HepG2 (cell line): Measurements from ENCODE around the gene SEC24B. TPM values are rescaled to one million over a fixed set of nuclear protein-coding genes. Genes with fewer than 3 reads are reported as not detected.
A peak's percentile ranks its signal among the peaks of the same experiment; 100 is the strongest.

ENCODE experiments used
- ATAC-seq: fragments of 200-7000 bp; cut with Tn5 transposase; 3 replicates; pipeline ENCODE4 v1.9.1; 2020; ENCODE audit warnings: mild to moderate bottlenecking, moderate library complexity
- BruUV-seq: library from RNA; stranded (reverse); fragments of 400-500 nt; replicated peaks from 2 replicates; lab custom pipeline; 2021; lab: Mats Ljungman, UMichigan
- CTCF ChIA-PET: fragments of 300-600 bp; formaldehyde crosslinking; extraction: SDS; loops from one replicate; lab custom pipeline; 2021; ENCODE audit warnings: low total read pairs, inconsistent platforms, low intra/inter-chr PET ratio; lab: Yijun Ruan, JAX
- POLR2A ChIA-PET: fragments of 350-600 bp; sonication (Branson Sonifier 250); formaldehyde crosslinking; loops from one replicate; lab custom pipeline; 2020; ENCODE audit warnings: antibody characterized with exemption, inconsistent platforms; lab: Yijun Ruan, JAX
- DNase-seq: peaks from one replicate; pipeline ENCODE4 v3.0.0-alpha.2; 2015; ENCODE audit warnings: low spot score
- FAIRE-seq: peaks from 3 replicates; lab custom pipeline; 2011; peaks lifted over from hg19 to GRCh38; lab: Jason Lieb, UNC
- H2AFZ ChIP-seq: one replicate; pipeline ENCODE4 v1.6.1; 2011; ENCODE audit warnings: low read length, inconsistent platforms
- H3K27ac ChIP-seq: fragments of 300-600 bp; 3 replicates; pipeline ENCODE4 v1.8.0; 2011; ENCODE audit warnings: mixed run types, mild to moderate bottlenecking, mixed read lengths, low read length, inconsistent platforms; ENCODE audit not compliant: insufficient read depth; ENCODE audit errors: extremely low read length
- H3K27me3 ChIP-seq, 2 experiments: fragments of 200-600 bp in 1 of 2; 2 replicates in 1 of 2; 3 replicates in 1 of 2; pipeline versions ENCODE4 v1.6.0 to v1.8.0; 2011; ENCODE audit warnings: low read length in 2 of 2, mild to moderate bottlenecking in 2 of 2, moderate library complexity in 2 of 2, inconsistent platforms in 1 of 2; ENCODE audit not compliant: insufficient read depth in 2 of 2, control insufficient read depth in 1 of 2
- H3K36me3 ChIP-seq, 2 experiments: fragments of 200-600 bp in 1 of 2; replicated peaks in 1 of 2; 2 replicates in 1 of 2; 3 replicates in 1 of 2; pipeline versions ENCODE4 v1.5.1 to v1.8.0; 2011; ENCODE audit warnings: low read length in 2 of 2, inconsistent platforms in 1 of 2; ENCODE audit not compliant: insufficient read depth in 2 of 2, control insufficient read depth in 1 of 2
- H3K4me1 ChIP-seq: 2 replicates; pipeline ENCODE4 v1.5.1; 2012; ENCODE audit warnings: low read length, inconsistent platforms; ENCODE audit not compliant: insufficient read depth
- H3K4me2 ChIP-seq: 2 replicates; pipeline ENCODE4 v1.6.0; 2011; ENCODE audit warnings: low read depth, low read length, inconsistent platforms
- H3K4me3 ChIP-seq, 3 experiments: fragments of 200-600 bp in 1 of 3; sonication (generic), shearing (Covaris generic) in 1 of 3; replicated peaks in 1 of 3; 2 replicates each; pipeline ENCODE4 v1.5.1; 2011 to 2016; ENCODE audit warnings: low read length in 3 of 3, inconsistent platforms in 2 of 3, low read depth in 2 of 3, mild to moderate bottlenecking in 2 of 3, control low read depth in 1 of 3, mixed read lengths in 1 of 3; ENCODE audit not compliant: insufficient read depth in 1 of 3
- H3K79me2 ChIP-seq: one replicate; pipeline ENCODE4 v1.6.1; 2011; ENCODE audit warnings: low read length, inconsistent platforms; ENCODE audit not compliant: insufficient read depth
- H3K9ac ChIP-seq: 2 replicates; pipeline ENCODE4 v1.6.0; 2011; ENCODE audit warnings: mild to moderate bottlenecking, low read depth, low read length, inconsistent platforms; ENCODE audit not compliant: insufficient read depth
- H3K9me3 ChIP-seq: 2 replicates; pipeline ENCODE4 v1.5.1; 2012; ENCODE audit warnings: mild to moderate bottlenecking, low read length
- H4K20me1 ChIP-seq: 2 replicates; pipeline ENCODE4 v1.6.0; 2011; ENCODE audit warnings: inconsistent platforms, mild to moderate bottlenecking, low read length, moderate library complexity; ENCODE audit not compliant: insufficient read depth
- DR1 ChIP-seq: sonication (generic); formaldehyde crosslinking; IDR thresholded peaks from 2 replicates; pipeline ENCODE4 v1.8.0; 2021; ENCODE audit warnings: mild to moderate bottlenecking, missing genetic modification reagents, inconsistent platforms
- PPARG ChIP-seq: conservative IDR thresholded peaks from 2 replicates; pipeline ENCODE4 v1.6.1; 2016; ENCODE audit warnings: missing biosample characterization, missing genetic modification reagents
- ZNF326 ChIP-seq: sonication (generic); formaldehyde crosslinking; IDR thresholded peaks from 2 replicates; pipeline ENCODE4 v1.4.0; 2020; ENCODE audit warnings: missing genetic modification reagents, borderline replicate concordance
- WGBS: methylation state at CpG from one replicate; pipeline ENCODE4 v1.1.6; 2017; ENCODE audit warnings: low lambda C conversion rate; 5-methylcytosine and 5-hydroxymethylcytosine counted together
- in situ Hi-C: cut with HindIII; loops from 2 replicates; pipeline ENCODE4 v1.10.0; 2017; ENCODE audit warnings: low pct_unique_long_range_greater_than_20kb; ENCODE audit not compliant: extremely low pct_ligation_motif_present
- intact Hi-C: fragments of 100-400 bp; cut with micrococcal nuclease; formaldehyde crosslinking; loops from one replicate; pipeline ENCODE4 v1.10.0; 2022; ENCODE audit not compliant: unreplicated experiment
- polyA plus RNA-seq, 8 experiments: library from polyadenylated mRNA; depleted of rRNA in 3 of 8; stranded (reverse) in 7 of 8; unstranded in 1 of 8; fragments of >200 nt; fragmentation: Illumina TruSeq in 4 of 8; extraction: Trizol in 4 of 8; gene quantifications; 2 replicates each; pipeline versions ENCODE4 v1.2.1 to v1.2.3, GENCODE V29; 2011 to 2016; ENCODE audit warnings: low read depth in 4 of 8, missing spikeins in 1 of 8, mixed read lengths in 1 of 8; ENCODE audit not compliant: insufficient read depth in 1 of 8
- total RNA-seq, 5 experiments: library from RNA; depleted of rRNA; stranded (reverse); fragments of >200 nt; fragmentation: Illumina TruSeq; extraction: Trizol; gene quantifications; 2 replicates each; pipeline ENCODE4 v1.2.3, GENCODE V29; 2016; ENCODE audit warnings: low read depth in 1 of 5

SEC24B gene
- total and polyA plus RNA-seq, 2 of the 13 experiments (the other 11 are each of a cell fraction or from before 2014, with no cell fraction given), result 14.6 to 39.0 TPM

DNA sequence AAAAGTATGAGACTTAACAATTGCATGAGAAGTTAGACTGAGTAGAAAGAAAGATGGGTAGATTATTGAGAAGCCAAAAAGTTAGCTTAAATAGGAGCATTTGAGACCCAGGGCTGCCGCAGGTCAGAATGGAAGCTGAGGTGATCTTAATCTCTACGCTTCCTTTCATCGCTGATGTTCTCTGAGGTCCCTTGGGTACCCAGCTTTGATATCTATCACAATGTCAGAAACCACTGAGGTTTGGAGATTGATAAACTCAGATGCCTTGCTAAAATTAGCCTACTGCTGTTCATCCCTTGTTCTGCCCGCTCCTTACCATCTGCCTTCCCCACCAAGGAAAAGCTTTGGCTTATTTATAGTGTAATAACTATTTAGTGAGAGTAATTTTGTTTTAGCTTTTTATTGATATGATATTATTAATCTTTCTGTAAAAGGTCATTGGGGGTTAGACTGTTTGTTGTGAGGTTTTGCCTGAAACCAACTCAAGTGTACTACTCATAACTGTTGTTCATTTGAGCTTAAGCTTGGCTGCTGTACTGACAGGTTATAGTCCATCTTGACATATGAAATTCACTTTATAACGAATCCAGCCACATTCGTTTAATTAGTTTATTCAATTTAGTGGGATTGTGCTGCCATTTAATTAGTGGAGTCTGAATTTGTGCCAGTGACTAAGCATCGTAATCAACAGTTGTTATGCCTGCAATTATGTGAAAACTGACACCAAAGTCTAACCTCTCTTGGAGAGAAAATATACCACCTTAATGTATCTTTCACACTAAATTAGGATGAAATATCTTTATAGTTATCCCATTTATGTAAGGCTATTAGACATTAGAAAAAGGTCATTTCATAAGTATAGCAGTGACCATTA, 141.6 kb downstream of the SEC24B start:
- no peak overlapping the region for H3K27ac ChIP-seq
- intact Hi-C loops, result loop anchor here (5.0 kb wide), 1 partner anchor 153 kb away; no protein-coding TSS in a partner anchor
- no TSS peak for BruUV-seq
- H3K4me3 ChIP-seq, result no peak overlapping the region
- no peak overlapping the region for H2AFZ ChIP-seq
- no peaks in the 10 kb centered on the region for H4K20me1 ChIP-seq
- no peaks in the 10 kb centered on the region for H3K9me3 ChIP-seq
- ATAC-seq (no peak), DNase-seq (no peak), FAIRE-seq (no peak)
- no peak overlapping the region for H3K4me2 ChIP-seq
- ChIA-PET POLR2A (no interaction called here), CTCF (no interaction called here)
- no peaks in the 10 kb centered on the region for H3K79me2 ChIP-seq
- in situ Hi-C loops, result loop anchor here (25.0 kb wide), 1 partner anchor 237 kb away; the partner anchor contains the start of genes CFI and GAR1
- TF ChIP-seq ZNF326, result no peak
- no peaks in the 10 kb centered on the region for H3K4me1 ChIP-seq
- no peaks in the 10 kb centered on the region for H3K36me3 ChIP-seq
- H3K9ac ChIP-seq, result no peak overlapping the region
- no peaks in the 10 kb centered on the region for H3K27me3 ChIP-seq
- 65% methylated on average over 7 of the region's 7 CpGs for WGBS

DNA sequence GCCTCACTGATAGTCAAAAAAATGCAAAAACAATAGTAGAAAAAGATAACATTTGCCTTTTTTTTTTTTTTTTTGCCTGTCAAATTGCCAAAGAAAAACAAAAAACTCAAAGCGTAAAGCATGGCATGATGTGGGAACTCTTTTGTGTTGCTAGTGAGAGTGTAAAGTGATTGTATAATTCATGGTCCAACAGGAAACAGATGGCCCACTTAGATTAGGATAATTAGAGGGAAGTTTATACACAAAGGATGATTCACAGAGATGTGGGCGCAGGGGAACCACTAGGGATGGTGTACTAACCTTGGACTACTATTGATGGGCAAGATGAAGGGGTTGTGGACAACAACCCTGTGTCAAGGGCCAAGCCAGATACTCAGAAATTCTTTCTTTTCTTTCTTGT, 142.8 kb downstream of the SEC24B start:
- no peak for FAIRE-seq
- no TSS peak for BruUV-seq
- Histone ChIP-seq H3K27ac (no peak overlapping the region), H3K9me3 (no peaks in the 10 kb centered on the region), H3K4me1 (no peaks in the 10 kb centered on the region), H4K20me1 (no peaks in the 10 kb centered on the region), H3K4me2 (no peak overlapping the region), H3K27me3 (no peaks in the 10 kb centered on the region), H3K9ac (no peak overlapping the region), H2AFZ (no peak overlapping the region), H3K79me2 (no peaks in the 10 kb centered on the region), H3K4me3 (no peak overlapping the region), H3K36me3 (no peaks in the 10 kb centered on the region)
- in situ Hi-C loops, result no loop called here
- no peak for ATAC-seq
- TF ChIP-seq DR1 (CRISPR knock-in tag) (no peak), PPARG (CRISPR knock-in tag) (0 out of 2 replicates have a peak, but pooled peaks have one; percentile 14)
- no peak for DNase-seq
- intact Hi-C loops, result no loop called here
- 86% methylated on average over 2 of the region's 2 CpGs for WGBS
- POLR2A ChIA-PET, result no interaction called here
- CTCF ChIA-PET, result no interaction called here
